GM18499 (cell line): ENCODE data around the gene DHX58.

Experiments used
- ATAC-seq: cut with Tn5 transposase; IDR thresholded peaks from one replicate; pipeline ENCODE4 v1.9.1; 2021; ENCODE audit warnings: moderate number of reproducible peaks; ENCODE audit not compliant: insufficient read depth, unreplicated experiment

DHX58 gene

GRCh38 chr17:42087736-42088705 is 24.5 kb downstream of the DHX58 start:
- no peak for ATAC-seq

DNA sequence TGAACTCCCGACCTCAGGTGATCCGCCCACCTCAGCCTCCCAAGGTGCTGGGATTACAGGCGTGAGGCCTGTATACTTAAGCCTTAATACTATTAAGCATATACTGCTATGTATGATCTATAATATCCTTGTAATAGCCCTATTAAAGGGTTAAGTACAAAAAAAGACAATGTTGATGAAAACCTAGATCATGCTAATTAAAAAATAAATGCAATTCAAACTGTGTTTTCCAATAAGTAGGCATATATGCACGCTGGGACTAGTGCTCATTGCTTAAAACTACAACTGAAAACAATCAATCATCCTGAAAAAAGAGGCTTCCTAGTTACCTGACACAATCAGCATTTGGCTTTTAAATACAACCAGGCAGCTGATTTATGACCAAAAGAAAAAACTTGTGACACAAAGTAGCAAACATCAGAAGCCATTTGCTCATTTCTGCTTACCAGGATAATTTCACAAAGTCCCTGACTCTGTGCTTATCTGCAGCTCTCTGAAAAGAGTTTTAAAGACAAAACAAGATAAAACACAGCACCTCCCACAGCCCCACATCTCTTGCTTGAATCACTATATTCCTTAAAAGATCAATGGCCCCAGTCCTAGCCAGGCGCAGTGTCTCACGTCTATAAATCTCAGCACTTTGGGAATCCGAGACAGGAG is 25.3 kb downstream of the DHX58 start:
- no peak for ATAC-seq

DNA sequence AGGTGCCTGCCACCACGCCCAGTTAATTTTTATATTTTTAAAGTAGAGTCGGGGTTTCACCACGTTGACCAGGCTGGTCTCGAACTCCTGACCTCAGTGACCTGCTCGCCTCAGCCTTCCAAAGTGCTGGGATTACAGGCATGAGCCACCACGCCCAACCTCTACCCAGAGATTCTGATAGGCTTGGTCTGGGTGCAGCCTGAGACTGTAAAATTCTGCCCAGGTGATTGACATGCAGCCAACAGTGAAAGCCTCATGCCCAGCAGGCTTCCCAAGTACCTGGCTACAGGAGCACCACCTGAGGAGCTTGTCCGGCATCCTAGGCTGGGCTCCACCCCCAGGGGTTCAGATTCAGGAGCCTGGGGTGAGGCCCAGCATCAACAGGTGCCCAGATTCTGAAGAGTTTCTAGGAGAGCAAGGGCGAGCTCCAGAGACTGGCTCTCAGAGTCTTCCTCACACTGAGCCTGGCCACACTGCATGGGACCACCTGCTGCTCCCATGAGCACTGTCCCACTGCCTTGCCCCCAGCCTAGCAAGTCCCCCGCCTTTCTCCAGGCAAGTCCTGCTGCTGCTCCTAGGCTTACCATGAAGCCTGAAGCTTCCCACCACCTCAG is 30.9 kb downstream of the DHX58 start:
- no peak for ATAC-seq

DNA sequence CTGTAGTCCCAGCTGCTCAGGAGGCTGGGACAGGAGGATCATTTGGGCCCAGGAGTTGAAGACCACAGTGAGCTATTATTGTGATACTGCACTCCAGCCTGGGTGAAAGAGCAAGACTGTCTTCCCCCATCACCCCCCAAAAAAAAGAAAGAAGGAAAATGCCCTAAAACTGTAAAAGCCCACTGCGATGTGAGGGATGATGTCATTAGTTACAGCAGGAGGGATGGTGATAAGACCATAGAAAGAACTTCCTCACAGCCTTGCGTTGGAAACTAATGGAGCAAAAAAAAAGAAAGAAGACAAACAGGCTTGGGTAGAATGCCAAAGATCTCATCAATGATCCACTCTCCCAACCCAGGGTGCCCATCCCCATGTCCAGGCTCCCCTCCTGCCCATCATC is 33.0 kb downstream of the DHX58 start:
- ATAC-seq = no peak

DNA sequence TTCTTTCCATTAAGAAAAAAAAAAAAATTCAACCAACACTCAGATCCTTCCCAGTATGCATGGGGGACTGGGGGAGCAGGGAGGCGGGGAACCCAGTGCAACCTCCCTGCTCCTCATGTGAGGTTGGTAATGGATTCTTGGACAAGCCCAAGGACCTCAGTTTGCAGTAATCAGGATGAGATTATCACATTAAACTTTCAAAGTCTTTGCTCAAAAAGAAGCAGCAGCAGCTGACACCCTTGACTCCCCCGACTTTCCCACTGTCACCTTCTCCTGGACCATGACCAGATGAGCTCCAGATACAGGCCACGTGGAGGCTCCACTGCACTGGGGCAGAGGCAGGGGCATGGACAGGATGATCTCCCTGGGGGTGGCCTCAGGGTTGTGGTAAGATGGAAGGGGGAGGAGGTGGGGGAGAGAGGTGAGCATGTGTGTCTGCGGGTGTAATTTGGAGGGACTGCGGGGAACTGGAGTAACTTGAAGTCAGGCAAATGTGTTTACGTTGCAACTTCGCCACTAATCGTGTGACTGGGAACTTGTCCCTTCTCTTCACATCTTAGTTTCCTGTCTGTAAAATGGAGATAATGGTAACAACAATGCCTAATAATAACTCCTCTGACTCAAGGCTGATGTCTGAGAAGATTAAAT is 34.0 kb downstream of the DHX58 start:
- no peak for ATAC-seq

DNA sequence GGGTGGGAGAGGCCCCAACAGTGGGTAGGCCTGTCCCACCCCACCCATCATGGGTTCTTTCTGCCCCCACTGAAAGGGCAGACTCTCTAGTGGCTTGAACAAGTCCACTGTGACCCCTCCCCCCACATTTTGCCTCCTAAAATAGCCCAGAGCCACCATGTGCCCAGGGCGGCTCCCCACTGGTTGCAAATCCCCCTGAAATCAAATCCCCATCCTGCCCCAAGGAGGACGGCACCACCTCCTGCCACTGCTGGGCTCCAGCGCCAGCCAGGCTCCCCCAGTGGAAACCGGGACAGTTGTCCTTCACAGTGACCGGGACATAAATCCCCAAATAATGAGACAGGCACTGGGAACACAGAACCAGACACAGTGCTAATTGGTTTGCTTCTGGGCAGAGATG is 34.8 kb downstream of the DHX58 start:
- ATAC-seq = no peak

DNA sequence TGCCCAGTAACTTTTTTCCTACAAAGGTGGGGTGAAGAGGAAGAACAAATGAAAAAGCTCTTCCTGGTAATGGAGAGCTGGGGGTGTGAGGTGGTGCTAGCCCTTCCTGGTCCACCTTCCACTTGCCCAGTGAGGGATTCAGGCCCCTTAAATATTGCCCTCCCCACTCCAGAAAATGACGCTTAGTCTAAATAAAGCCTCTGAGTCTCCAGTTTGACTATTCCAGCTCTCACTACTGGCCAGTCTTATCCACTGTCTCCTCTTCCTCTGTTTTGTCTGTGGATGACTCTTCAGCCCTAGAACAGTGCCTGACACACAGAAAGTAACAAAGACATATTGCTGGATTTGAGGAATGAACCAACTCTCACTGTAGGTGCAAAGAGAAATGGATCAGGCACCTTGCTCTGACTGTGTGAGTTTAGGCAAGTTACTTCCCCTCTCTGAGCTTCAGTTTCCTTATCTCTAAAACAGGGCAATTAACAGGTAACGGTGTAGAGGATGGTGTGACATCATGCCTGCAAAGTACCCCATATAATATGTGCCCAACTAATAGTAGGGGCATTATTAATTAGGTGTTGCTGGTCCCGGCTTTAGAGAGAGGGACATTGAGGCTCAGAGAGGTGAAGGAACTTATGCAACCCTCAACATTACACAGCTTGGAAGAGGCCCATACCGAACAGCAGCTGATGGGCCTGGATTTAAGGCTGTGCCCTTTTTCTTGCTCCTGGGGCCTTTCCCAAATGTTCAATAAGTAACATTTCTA is 35.5 kb downstream of the DHX58 start:
- ATAC-seq = no peak

DNA sequence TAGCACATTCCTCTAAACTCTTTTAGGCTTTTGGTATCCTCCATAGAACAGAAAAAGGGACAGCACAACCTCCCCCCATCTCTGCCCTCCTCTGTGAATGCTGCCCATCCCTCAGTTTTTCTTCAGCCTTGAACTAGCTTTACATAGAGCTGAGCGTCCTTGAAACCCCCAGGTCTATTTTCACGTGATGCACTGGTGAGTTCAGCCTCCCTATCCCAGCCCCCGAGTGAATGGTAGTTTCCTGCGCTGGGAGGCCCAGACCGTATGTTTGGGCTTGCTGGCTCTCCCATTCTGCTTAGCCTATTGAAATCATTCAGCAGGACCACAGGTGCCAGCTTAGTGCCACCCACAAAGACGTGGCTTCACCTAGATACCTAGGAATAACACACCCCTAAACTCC is 36.7 kb downstream of the DHX58 start:
- ATAC-seq = no peak

GRCh38 chr17:42072323-42073187 is 40.0 kb downstream of the DHX58 start:
- no peak for ATAC-seq

DNA sequence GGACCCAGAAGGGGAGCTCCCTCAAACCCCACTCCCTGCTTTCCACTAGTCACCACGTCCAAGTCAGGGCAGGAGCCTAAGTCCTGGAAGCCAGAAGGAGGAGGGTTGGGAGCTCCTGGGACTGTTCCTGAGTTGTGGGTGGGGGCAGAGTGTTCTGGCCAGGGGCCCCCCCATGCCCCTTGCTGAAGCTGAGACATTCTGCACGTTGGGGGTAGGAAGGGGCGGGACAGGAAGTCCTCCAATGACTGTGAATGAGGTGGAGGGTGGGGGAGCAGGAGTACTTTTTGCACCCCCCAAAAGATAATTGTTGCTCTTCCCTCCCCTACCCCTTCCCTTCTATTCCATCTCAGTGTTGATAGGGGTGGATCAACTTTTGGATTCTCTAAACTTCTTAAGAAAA is 40.7 kb downstream of the DHX58 start:
- no peak for ATAC-seq

DNA sequence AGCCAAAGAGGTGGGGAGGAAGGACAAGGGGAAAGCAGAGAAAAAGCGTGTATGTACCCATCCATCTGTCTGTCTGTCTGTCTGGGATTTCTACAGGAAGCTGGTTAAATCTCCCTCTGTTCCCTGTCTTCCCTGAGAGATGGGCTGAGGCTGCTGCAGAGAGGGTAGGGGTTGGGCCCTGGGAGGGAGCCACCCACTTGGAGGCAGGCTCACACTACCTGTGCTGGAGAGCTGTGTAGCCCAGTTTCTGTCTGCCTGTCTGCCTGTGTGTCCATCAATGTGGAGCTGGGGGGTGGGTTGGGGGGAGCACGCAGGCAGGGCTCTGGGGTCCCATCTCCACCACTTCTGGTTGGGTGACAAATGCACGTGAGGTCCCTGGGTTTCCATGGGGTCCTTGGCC is 43.5 kb downstream of the DHX58 start:
- ATAC-seq = no peak

GRCh38 chr17:42067371-42068091 is 45.0 kb downstream of the DHX58 start:
- ATAC-seq = no peak

GRCh38 chr17:42065201-42065600 is 47.3 kb downstream of the DHX58 start:
- ATAC-seq = no peak

- ATAC-seq = no peak
These were observed 49.8 kb downstream of the DHX58 start for GRCh38 chr17:42062681-42063080.

GRCh38 chr17:42061646-42062487 is 50.6 kb downstream of the DHX58 start:
- no peak for ATAC-seq

DNA sequence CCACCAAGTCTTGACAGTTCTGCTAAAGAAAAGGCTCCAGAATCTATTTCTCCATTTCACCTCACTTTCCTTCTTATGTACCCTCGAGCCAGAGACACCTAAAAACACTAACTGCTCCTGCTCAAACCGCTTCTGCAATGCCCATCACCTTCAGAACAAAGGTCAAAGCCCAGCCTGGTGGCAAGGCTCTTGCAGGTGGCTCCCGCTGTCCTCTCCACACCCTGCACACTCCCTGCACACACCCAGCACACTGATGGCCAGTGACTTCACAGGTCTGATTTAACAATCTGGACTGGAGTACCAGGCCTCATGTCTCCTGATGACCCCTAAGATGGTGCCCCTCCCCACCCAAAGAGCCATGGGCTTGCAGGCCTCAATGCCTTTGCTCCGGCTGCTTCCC is 52.3 kb downstream of the DHX58 start:
- ATAC-seq = no peak

- ATAC-seq = no peak
These were observed 52.7 kb downstream of the DHX58 start for GRCh38 chr17:42059815-42060214.

GRCh38 chr17:42058063-42058462 is 54.5 kb downstream of the DHX58 start:
- ATAC-seq = no peak
